Right lobe of liver (tissue), 6 donors: ENCODE measurements around the gene C17orf100. TPM values are rescaled to one million over a fixed set of nuclear protein-coding genes. Genes with fewer than 3 reads are reported as not detected.
"Not testable (repeated sequence)": the region's sequence is repeated elsewhere in the genome, so short reads cannot be mapped to it uniquely, and the experiment has no call there.

ENCODE experiments used
- ATAC-seq, 4 donors: fragments of 200-7000 bp; cut with Tn5 transposase; one replicate each; pipeline ENCODE4 v1.9.1; 2020; ENCODE audit warnings: mild to moderate bottlenecking in 4 of 4, moderate library complexity in 4 of 4
- DNase-seq, 3 donors: peaks; one replicate each; pipeline ENCODE4 v3.0.0-alpha.2; 2020
- H3K27ac ChIP-seq, 3 donors: fragments of 200-600 bp; one replicate each; pipeline ENCODE4 v1.8.0; 2022
- H3K27me3 ChIP-seq, 2 donors: fragments of 200-600 bp; one replicate each; pipeline ENCODE4 v1.8.0; 2022
- H3K36me3 ChIP-seq, 4 donors: fragments of 200-600 bp; sonication (generic) in 1 of 4; one replicate each; pipeline versions ENCODE4 v1.5.1 to v1.8.0; 2017 to 2022; ENCODE audit warnings: control low read depth in 1 of 4
- H3K4me1 ChIP-seq, 4 donors: fragments of 200-600 bp; sonication (generic) in 1 of 4; one replicate each; pipeline versions ENCODE4 v1.5.1 to v1.8.0; 2017 to 2022; ENCODE audit warnings: control low read depth in 1 of 4
- H3K4me3 ChIP-seq, 3 donors: fragments of 200-600 bp; one replicate each; pipeline ENCODE4 v1.8.0; 2022
- H3K9me3 ChIP-seq, 4 donors: fragments of 200-600 bp; sonication (generic) in 1 of 4; one replicate each; pipeline versions ENCODE4 v1.5.1 to v1.8.0; 2017 to 2022; ENCODE audit warnings: control low read depth in 1 of 4
- POLR2A ChIP-seq: fragments of 450-650 bp; IDR thresholded peaks from one replicate; pipeline ENCODE4 v1.6.1; 2017; ENCODE audit warnings: antibody characterized with exemption, mild to moderate bottlenecking
- WGBS: methylation state at CpG from one replicate; pipeline ENCODE4 v1.1.6; 2018; ENCODE audit warnings: low coverage, low lambda C conversion rate; ENCODE audit not compliant: insufficient coverage; ENCODE audit errors: missing lambda C conversion rate; 5-methylcytosine and 5-hydroxymethylcytosine counted together
- intact Hi-C, 2 donors: fragments of 100-400 bp; cut with DNase I; formaldehyde crosslinking; loops; one replicate each; pipeline versions ENCODE4 v1.11.2 to v1.14.1; 2022
- total RNA-seq, 6 experiments: library from RNA; depleted of rRNA in 2 of 6; stranded (reverse); fragments of >200 nt in 2 of 6; fragmentation: NEBNext Ultra II Directional in 3 of 6; extraction: Animal tissue kit (Norgen Biotek cat#: 25700) in 3 of 6; gene quantifications; one replicate each; pipeline versions ENCODE4 v1.1.0 to v1.2.4, GENCODE V29; 2016 to 2023
- TF ChIP-seq, protein P1 (sequence below), 4 donors: fragments of 200-600 bp in 3 of 4; fragments of 450-650 bp in 1 of 4; IDR thresholded peaks; one replicate each; pipeline versions ENCODE4 v1.5.1 to v1.8.0; 2016 to 2022; ENCODE audit warnings: antibody characterized with exemption in 4 of 4, mild to moderate bottlenecking in 2 of 4
- donor health status: DM: no; HTN: yes; CAD: no.
- donor health status: DM: no; HTN: no; CAD: no.
- donor health status: DM: no; HTN: no; CAD: no.
- donor health status: DM: no; HTN: yes; CAD: no.
- donor health status: DM: no; HTN: yes; CAD: no.

Gene C17orf100
- total RNA-seq, 6 experiments from 2014 or later: 1.2 to 4.0 (median 1.9) TPM

DNA sequence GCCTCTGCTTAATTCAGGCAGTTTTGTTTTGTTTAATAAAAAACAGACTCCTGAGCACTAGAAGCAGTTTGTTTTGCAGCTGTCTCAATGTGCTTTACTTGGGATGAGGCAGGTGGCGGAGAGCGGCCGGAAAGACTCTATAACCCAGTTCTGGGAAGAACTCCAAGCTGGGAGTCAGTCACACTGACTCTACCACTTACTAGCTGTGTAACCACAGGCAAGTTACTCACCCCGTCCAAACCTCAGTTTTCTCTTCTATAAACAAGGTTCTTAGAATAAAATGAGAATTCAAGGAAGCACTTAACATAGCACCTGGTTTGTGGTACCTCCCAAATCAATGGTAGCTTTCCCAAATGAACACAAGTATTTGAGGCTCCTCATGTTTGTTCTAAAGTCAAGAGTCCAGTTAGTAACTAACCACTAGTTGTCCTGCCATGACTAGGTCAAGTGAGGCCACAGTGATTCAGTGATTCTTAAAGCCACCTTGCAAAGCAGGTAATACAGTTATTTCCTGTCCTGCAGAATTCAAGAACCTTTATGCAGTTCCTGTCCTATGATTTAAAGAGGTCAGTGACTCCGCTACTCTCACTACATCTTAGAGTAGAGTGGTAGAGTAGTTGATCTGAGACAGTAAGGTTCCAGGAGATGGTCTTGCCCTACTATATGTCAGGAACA is 8.0 kb upstream of the C17orf100 start:
- no peaks in the 10 kb centered on the region for H3K27me3 ChIP-seq
- no peak for ATAC-seq
- TF ChIP-seq POLR2A: no peak
- TF ChIP-seq, protein P1, sequence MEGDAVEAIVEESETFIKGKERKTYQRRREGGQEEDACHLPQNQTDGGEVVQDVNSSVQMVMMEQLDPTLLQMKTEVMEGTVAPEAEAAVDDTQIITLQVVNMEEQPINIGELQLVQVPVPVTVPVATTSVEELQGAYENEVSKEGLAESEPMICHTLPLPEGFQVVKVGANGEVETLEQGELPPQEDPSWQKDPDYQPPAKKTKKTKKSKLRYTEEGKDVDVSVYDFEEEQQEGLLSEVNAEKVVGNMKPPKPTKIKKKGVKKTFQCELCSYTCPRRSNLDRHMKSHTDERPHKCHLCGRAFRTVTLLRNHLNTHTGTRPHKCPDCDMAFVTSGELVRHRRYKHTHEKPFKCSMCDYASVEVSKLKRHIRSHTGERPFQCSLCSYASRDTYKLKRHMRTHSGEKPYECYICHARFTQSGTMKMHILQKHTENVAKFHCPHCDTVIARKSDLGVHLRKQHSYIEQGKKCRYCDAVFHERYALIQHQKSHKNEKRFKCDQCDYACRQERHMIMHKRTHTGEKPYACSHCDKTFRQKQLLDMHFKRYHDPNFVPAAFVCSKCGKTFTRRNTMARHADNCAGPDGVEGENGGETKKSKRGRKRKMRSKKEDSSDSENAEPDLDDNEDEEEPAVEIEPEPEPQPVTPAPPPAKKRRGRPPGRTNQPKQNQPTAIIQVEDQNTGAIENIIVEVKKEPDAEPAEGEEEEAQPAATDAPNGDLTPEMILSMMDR (IDR thresholded peaks at IDR 0.05): no peak
- H3K4me3 ChIP-seq: no peak overlapping the region
- peaks cover 0 to 27% (median 7%) of the 10 kb centered on the region in 4 donors for H3K36me3 ChIP-seq
- WGBS: 100% methylated on average over 4 of the region's 5 CpGs
- H3K27ac ChIP-seq: no peak overlapping the region
- DNase-seq: no peak
- intact Hi-C loops: no loop called here
- peaks cover 0 to 40% (median 10%) of the 10 kb centered on the region in 4 donors for H3K4me1 ChIP-seq
- no peaks in the 10 kb centered on the region for H3K9me3 ChIP-seq

DNA sequence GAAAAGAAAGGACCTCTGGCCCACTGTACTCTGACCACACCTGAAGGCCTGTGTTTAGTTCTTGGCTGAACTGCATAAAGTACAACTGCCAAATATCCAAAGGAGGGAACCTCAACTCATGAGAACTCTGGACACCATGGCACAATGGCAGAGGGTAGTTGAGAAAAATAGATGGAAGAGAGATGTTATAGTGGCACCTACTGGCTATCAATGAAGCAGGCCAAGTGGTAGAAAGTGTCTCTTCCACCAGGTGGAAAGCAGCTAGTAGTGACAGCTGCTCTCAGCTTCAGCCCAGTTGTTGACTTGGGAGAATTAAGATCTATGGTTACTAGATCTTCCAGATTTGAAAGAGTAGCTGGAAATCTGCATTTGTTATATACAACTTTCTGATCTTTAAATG is 3.4 kb upstream of the C17orf100 start:
- Histone ChIP-seq H3K27me3 (no peaks in the 10 kb centered on the region), H3K9me3 (no peaks in the 10 kb centered on the region), H3K36me3 (peaks cover 0 to 39% (median 5%) of the 10 kb centered on the region in 4 donors), H3K27ac (no peak overlapping the region), H3K4me3 (no peak overlapping the region), H3K4me1 (peaks cover 0 to 38% (median 7%) of the 10 kb centered on the region in 4 donors)
- intact Hi-C loops: no loop called here
- no peak for DNase-seq
- TF ChIP-seq POLR2A: no peak
- TF ChIP-seq, protein P1 (IDR thresholded peaks at IDR 0.05): peak; percentile 21 to 35 (median 32)
- ATAC-seq: no peak

DNA sequence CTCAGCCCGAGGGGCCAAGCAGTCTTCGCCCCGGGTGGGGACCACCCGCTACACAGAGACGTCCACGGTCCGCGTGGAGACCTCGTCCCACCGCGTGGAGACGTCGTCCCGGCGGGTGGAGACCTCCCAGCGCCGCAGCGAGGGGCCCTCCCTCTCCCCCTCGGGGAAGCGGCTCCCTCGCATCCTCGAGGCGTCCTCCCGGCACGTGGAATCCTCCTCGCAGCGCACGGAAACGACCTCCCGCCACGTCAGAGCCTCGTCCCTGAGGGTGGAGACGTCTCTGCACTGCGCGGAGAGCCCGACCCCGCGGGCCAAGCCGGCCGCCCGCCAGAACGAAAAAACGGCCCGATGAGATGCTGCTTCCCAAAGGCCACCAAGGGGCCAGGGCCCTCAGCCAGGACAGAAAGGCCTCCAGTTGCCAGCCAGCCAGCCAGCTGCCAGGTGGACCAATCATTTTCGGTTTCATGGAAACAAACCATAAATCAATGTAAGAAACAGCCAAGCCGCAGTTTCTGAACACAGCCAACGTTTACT is 424 bp downstream of the C17orf100 start:
- peak overlapping the region; percentile 65 to 91 (median 72) for H3K4me3 ChIP-seq
- 20% methylated on average over 5 of the region's 47 CpGs for WGBS
- no peaks in the 10 kb centered on the region for H3K27me3 ChIP-seq
- TF ChIP-seq, protein P1 (IDR thresholded peaks at IDR 0.05): no peak
- TF ChIP-seq POLR2A: peak; percentile 1
- intact Hi-C loops: no loop called here
- peaks cover 0 to 36% (median 12%) of the 10 kb centered on the region in 4 donors for H3K4me1 ChIP-seq
- peak overlapping the region; percentile 82 to 96 (median 83) for H3K27ac ChIP-seq
- ATAC-seq: peak; percentile 46 to 59 (median 52)
- DNase-seq: peak; percentile 73 to 86 (median 78)
- H3K9me3 ChIP-seq: no peaks in the 10 kb centered on the region
- H3K36me3 ChIP-seq: peaks cover 0 to 21% (median 3%) of the 10 kb centered on the region in 4 donors

DNA sequence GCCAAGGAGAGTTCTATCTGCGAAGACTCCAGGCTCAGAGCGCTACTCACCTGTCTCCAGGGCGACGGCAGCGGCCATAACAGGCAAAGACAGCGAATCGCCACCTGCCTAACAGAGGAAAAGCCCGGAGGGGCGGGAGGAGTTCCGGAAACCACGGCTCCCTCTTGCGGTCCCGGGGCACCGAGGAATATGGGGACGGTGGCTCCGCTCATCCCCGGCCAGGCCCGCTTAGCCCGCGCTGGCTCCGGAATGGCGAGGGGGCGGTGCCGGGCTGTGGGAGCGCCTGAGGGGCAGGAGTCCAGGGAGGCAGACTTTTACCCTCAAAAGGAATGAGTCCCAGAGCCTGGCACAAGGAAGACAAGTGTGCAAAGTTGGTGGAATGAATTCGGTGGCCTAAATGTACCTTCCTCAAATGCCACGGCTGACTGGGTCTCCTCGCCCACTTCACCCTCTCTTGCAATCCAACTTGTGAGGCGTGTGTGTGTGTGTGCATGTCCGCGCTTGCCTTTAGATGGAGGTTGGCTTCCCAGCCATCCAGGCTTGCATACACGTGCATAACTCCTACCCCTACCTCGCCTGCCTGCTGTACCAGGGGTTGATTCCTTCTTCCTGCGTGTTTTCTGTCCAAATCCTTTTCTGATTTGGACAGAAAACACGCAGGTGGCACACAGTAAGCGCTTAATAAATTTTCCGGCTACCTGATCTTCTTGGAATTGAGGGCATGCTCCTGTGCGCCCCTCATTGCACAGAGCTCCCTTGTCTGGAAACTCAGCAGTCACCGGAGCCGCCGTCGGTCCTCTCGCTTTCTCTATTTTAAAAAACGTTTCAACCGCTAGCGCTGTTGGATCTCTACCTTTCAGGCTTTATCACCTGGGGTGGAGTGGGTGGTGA is 3.5 kb downstream of the C17orf100 start:
- TF ChIP-seq POLR2A: no peak
- TF ChIP-seq, protein P1 (IDR thresholded peaks at IDR 0.05): peak in 1 of 4 donors; percentile 24
- Histone ChIP-seq H3K4me3 (peak overlapping the region in 1 of 3 donors; percentile 9), H3K27me3 (no peaks in the 10 kb centered on the region), H3K9me3 (no peaks in the 10 kb centered on the region), H3K4me1 (peaks cover 0 to 18% (median 8%) of the 10 kb centered on the region in 4 donors), H3K27ac (no peak overlapping the region), H3K36me3 (peaks cover 0 to under 1% (median 0%) of the 10 kb centered on the region in 4 donors)
- 45% methylated on average over 18 of the region's 46 CpGs for WGBS
- intact Hi-C loops: no loop called here
- DNase-seq (peak in 1 of 3 donors; percentile 63), ATAC-seq (no peak)

DNA sequence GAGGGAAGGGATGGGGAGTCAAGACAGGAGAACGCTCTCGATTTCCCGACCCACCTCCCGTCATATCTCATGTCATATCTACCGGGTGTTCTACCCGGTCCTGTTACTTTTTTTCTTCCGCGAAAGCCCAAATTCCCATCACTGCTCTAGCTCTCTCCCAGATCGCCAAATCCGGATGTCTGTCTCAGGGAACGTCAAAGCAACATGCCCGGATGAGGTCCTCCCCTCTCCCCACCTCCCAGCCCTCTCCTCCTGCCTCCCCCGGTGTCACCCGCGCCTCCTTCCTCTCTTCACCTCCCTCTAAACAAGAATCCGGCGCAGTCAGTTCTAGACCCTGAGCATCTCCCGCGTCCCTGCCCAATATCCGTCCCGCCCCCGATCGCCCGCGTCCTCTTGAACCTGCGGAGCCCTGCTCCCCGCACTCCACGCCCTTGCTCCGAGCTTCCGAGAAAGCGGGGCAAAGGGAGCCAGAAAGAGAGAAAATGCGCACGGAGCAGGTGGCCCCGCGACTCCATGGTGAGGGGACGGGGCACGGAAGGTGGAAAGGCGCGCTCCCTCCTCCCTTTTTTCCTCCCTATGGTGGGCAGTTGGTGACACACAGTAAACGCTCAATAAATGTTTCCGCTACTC is 4.3 kb downstream of the C17orf100 start:
- ATAC-seq, H3K27ac ChIP-seq, intact Hi-C loops, H3K36me3 ChIP-seq, H3K27me3 ChIP-seq, DNase-seq, H3K4me3 ChIP-seq, H3K9me3 ChIP-seq: not testable (repeated sequence)
- WGBS: 18% methylated on average over 22 of the region's 41 CpGs
- H3K4me1 ChIP-seq: peaks cover 0 to 12% (median 5%) of the 10 kb centered on the region in 4 donors

DNA sequence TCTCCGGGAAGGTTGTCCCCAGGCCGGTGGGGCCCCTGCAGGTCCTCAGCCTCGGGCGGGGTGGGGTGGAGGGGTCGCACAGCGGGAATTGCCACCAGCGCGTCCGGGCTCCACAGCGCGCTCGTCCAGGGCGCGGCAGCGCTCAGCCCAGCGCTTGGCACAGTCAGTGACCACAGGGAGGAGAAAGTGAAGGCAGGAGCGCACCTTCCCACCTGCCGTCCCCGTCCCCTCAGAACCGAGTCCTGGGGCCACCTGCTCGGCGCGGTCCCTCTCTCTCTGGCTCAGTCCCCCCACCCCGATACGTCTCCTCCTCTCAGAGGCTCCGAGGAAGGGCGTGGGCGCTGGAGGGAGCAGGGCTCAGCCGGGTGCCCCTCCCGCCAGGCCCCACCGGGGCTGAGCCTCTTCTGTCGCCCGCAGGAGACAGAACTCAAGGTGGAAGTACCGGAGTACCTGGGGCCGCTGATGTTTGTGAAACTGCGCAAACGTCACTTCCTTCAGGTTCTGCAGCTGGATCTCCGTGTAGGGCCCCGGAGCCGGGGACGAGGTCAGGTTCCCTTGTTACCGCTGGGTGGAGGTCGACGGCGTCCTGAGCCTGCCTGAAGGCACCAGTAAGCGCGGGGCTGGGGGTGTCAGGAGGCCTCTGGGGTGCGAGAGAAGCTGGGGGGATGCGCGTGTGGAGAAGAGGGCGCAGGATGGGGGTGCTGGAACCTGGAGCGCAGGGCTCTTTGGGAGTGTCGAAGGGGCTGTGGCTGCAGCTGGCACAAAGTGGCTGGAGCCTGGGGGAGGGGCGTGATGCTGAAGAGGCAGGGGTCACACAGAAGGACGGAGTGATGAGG is 5.5 kb downstream of the C17orf100 start:
- H3K36me3 ChIP-seq, DNase-seq, H3K4me3 ChIP-seq, H3K9me3 ChIP-seq, H3K27me3 ChIP-seq, intact Hi-C loops, H3K27ac ChIP-seq: not testable (repeated sequence)
- WGBS: 30% methylated on average over 26 of the region's 55 CpGs
- peaks cover 0 to 12% (median 5%) of the 10 kb centered on the region in 4 donors for H3K4me1 ChIP-seq
- peak; percentile 6 to 8 (median 6) for ATAC-seq
